Activated naive CD8-positive, alpha-beta T cell treated with anti-CD3 and anti-CD28 coated beads, Interleukin-2, amount 50 U/mL, for 24 hours (primary cell): ENCODE results near the gene TMEM43.
"Not testable (repeated sequence)": the region's sequence is repeated elsewhere in the genome, so short reads cannot be mapped to it uniquely, and the experiment has no call there.

Source experiments
- ATAC-seq: fragments of 150-1000 bp; cut with Tn5 transposase; one replicate; pipeline ENCODE4 v1.10.0; 2021
- DNase-seq: peaks from one replicate; pipeline ENCODE4 v3.0.0; 2021
- H3K27ac Mint-ChIP-seq: one replicate; pipeline ENCODE4 v1.8.0; 2021; ENCODE audit warnings: mild to moderate bottlenecking, mixed read lengths
- H3K27me3 Mint-ChIP-seq: one replicate; pipeline ENCODE4 v1.8.0; 2021; ENCODE audit warnings: mixed read lengths
- H3K36me3 Mint-ChIP-seq: one replicate; pipeline ENCODE4 v1.8.0; 2021; ENCODE audit warnings: low read depth, mixed read lengths
- H3K4me1 Mint-ChIP-seq: one replicate; pipeline ENCODE4 v1.8.0; 2021; ENCODE audit warnings: mixed read lengths
- H3K4me3 Mint-ChIP-seq: one replicate; pipeline ENCODE4 v1.8.0; 2021; ENCODE audit warnings: mild to moderate bottlenecking, moderate library complexity, mixed read lengths
- H3K9me3 Mint-ChIP-seq: one replicate; pipeline ENCODE4 v1.8.0; 2021; ENCODE audit warnings: mixed read lengths

TMEM43 gene

GRCh38 chr3:14118400-14119381 lies 6.2 kb upstream of the TMEM43 start:
- Mint-ChIP-seq H3K27me3 (no peaks in the 10 kb centered on the region), H3K27ac (no peak overlapping the region), H3K36me3 (peaks cover 42% of the 10 kb centered on the region), H3K9me3 (no peaks in the 10 kb centered on the region), H3K4me3 (no peak overlapping the region), H3K4me1 (peaks cover 32% of the 10 kb centered on the region)
- no peak for DNase-seq
- ATAC-seq, result no peak

DNA sequence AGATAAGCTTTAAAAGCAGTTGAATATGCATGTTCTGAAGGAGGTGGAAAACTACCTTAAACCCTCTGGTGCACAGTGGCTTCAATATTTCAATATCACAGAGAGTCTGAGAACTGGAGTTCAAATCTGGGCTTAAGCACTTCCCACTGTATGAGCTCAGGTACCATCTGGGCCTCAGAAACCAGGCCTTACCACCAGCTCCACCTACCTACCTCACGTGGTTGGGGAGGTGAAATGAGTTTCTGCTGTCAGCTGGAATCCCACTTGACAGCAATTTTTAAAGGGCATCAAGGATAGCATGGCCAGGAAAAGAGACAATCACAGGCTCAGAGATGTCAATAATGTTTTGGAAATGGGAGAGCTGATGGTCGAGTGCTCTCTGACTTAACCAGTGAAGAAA lies 5.2 kb upstream of the TMEM43 start:
- ATAC-seq, result no peak
- Mint-ChIP-seq H3K27me3 (no peaks in the 10 kb centered on the region), H3K27ac (no peak overlapping the region)

GRCh38 chr3:14120111-14120920 lies 4.5 kb upstream of the TMEM43 start:
- no peak for ATAC-seq
- Mint-ChIP-seq H3K4me3 (no peak overlapping the region), H3K27ac (no peak overlapping the region), H3K36me3 (peaks cover 40% of the 10 kb centered on the region), H3K9me3 (no peaks in the 10 kb centered on the region), H3K4me1 (peaks cover 36% of the 10 kb centered on the region), H3K27me3 (no peaks in the 10 kb centered on the region)
- DNase-seq, result no peak

More for the DNA sequence above, 5.2 kb upstream of the TMEM43 start:
- Mint-ChIP-seq H3K36me3 (peaks cover 39% of the 10 kb centered on the region), H3K9me3 (no peaks in the 10 kb centered on the region), H3K4me3 (no peak overlapping the region), H3K4me1 (peaks cover 34% of the 10 kb centered on the region)
- DNase-seq, result no peak

DNA sequence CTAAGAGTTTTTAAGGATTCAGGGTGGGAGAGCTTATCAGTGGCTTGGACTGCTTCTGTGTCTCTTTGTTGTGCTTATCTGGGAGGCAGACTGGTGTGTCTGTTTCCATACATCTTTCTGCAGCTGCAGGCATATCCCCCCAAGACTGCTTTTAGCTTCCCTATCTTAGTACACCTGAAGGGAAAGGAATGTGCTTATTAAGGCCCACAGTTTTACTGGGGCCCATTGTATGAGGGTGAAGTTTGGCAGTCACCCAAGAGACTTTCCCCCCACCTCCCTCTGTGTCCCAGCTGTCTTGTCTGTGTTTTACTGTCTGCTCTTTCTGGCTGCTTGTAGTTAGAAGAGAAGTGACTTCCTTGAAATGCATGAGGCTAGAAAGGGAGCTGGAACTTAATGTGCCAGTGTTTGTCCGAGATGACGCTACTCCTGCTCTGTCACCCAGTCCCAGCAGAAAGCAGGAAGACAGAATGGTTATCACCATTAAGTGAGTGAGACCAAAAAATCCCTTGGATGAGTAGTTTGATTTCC lies 3.9 kb upstream of the TMEM43 start:
- H3K27me3 Mint-ChIP-seq, H3K9me3 Mint-ChIP-seq, H3K4me3 Mint-ChIP-seq, H3K27ac Mint-ChIP-seq, ATAC-seq, DNase-seq: not testable (repeated sequence)
- Mint-ChIP-seq H3K36me3 (peaks cover 41% of the 10 kb centered on the region), H3K4me1 (peaks cover 39% of the 10 kb centered on the region)

- Mint-ChIP-seq H3K4me3 (peak overlapping the region; percentile 94), H3K9me3 (no peaks in the 10 kb centered on the region), H3K4me1 (peaks cover 48% of the 10 kb centered on the region), H3K27me3 (no peaks in the 10 kb centered on the region), H3K36me3 (peaks cover 39% of the 10 kb centered on the region), H3K27ac (no peak overlapping the region)
- ATAC-seq (no peak), DNase-seq (no peak)
These were observed 3.0 kb upstream of the TMEM43 start for GRCh38 chr3:14121859-14122258.

- Mint-ChIP-seq H3K9me3 (no peaks in the 10 kb centered on the region), H3K36me3 (peaks cover 39% of the 10 kb centered on the region), H3K4me3 (peak overlapping the region; percentile 94), H3K4me1 (peaks cover 51% of the 10 kb centered on the region), H3K27me3 (no peaks in the 10 kb centered on the region), H3K27ac (peak overlapping the region; percentile 67)
- no peak for DNase-seq
- no peak for ATAC-seq
These were observed 2.6 kb upstream of the TMEM43 start for GRCh38 chr3:14122301-14122700.

DNA sequence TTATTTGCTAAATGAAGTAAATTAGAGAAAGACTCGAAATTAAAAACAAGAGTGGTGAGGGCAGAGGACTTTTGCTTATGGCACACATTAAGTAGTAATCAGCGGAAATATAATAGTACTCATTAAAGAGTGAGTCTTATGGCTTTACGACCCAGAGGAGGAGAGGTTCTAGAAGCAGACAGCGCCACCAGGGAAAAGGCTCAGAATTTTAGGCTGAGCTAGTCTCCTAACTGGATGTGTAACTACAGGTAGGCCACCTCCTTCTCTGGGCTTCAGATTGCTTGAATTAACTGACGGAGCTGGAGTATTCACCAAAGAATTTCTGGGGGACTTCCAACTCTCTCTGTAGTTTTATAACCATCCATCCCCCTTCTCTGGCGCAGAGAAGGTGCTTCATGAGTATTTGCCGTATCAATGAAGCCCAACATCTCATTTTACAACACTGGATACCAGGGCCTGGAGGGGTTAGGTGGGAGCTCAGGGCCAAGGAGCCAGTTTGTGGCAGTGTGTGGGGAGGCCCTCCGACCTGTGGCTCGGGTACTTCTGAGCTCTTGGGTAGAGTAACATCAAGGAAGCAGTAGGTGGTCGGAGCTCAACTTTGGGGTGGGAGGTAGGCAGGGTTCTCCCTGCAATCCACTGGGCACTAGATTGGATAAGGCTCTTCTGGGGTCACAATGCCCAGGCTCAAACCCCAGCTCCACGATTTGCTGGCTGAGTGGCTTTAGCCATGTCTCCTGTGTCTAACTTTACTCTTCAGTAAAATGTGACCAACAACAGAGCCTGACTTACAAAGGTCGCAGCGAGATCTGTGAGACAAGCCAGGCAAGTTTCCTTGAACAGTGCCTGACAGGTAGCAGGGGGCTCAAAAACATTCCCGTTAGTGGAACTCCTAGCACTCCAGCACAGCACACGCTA lies 1.3 kb upstream of the TMEM43 start:
- no peak for ATAC-seq

DNA sequence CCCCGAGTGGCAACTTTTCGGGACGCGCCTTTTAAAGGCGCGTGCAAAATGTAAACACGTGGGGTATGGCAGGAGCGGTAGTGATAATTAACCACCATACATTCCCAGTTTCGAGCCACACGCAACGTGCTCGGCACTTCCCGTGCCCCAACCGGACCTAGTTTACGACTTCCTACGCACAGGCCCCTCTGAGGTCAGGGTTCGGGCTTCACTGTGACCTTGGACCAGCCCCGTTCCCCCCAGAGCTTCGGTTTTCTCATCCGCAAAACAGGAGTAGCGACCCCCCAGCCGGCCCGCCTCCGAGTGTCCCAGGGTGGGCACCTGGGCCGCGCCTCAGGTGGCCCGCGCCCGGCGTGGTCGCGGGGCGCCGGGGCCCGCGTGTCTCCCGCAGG lies 633 bp upstream of the TMEM43 start:
- DNase-seq (peak; percentile 64), ATAC-seq (peak; percentile 38)
- Mint-ChIP-seq H3K4me1 (peaks cover 65% of the 10 kb centered on the region), H3K9me3 (no peaks in the 10 kb centered on the region), H3K27ac (peak overlapping the region; percentile 93), H3K4me3 (peak overlapping the region; percentile 94), H3K27me3 (no peaks in the 10 kb centered on the region), H3K36me3 (peaks cover 51% of the 10 kb centered on the region)

More for the DNA sequence above, 1.3 kb upstream of the TMEM43 start:
- Mint-ChIP-seq H3K27me3 (no peaks in the 10 kb centered on the region), H3K4me1 (peaks cover 64% of the 10 kb centered on the region), H3K9me3 (no peaks in the 10 kb centered on the region), H3K27ac (peak overlapping the region; percentile 93), H3K36me3 (peaks cover 46% of the 10 kb centered on the region), H3K4me3 (peak overlapping the region; percentile 94)
- no peak for DNase-seq

GRCh38 chr3:14125193-14126016 lies 553 bp downstream of the TMEM43 start:
- DNase-seq (peak; percentile 62), ATAC-seq (peak; percentile 62)
- Mint-ChIP-seq H3K4me1 (peaks cover 57% of the 10 kb centered on the region), H3K9me3 (no peaks in the 10 kb centered on the region), H3K27me3 (no peaks in the 10 kb centered on the region), H3K4me3 (peak overlapping the region; percentile 94), H3K36me3 (peaks cover 53% of the 10 kb centered on the region), H3K27ac (peak overlapping the region; percentile 93)

DNA sequence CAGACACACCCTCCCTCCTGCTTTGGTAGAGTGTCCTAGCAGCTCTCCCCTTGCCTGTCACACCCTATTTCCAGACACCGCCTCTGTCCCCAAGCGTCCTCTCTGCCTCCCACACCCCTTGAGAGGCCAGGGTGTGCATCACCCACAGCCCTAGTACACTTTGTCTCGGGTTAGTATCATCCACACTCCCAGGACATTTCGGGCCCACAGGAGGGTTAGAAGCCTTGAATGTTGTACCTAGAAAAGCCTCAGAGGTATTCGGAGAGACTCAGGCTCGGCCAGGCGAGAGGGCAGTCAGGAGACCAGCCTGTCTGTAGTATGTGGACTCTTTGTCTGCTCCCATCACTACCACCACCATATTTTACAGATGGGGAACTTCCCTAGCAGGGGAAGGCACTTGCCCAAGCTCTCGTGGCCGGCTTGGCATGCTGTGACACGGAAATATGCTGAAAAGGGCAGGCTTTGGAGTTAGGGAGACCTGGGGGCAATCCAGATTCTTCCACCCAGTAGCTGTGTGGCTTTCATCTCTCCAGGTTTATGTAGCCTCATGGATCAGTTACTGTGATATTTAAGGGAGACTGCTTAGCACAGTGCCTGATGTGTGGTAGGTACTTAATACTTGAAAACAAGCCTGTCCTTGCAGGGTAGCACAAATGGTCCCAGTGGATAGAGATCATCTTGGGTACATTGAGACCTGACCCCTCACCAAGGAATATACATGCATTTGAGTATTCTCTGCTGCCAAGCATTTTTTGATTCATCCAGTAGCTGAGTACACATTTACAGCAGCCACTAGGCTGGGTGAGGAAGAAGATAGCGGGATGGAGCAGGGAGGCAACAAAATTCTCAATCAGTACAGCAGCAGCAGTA lies 1.4 kb downstream of the TMEM43 start:
- ATAC-seq (no peak), DNase-seq (no peak)
- no peaks in the 10 kb centered on the region for H3K27me3 Mint-ChIP-seq
- peak overlapping the region; percentile 93 for H3K27ac Mint-ChIP-seq
- H3K36me3 Mint-ChIP-seq, result peaks cover 51% of the 10 kb centered on the region
- H3K4me3 Mint-ChIP-seq, result peak overlapping the region; percentile 94
- H3K4me1 Mint-ChIP-seq, result peaks cover 55% of the 10 kb centered on the region
- H3K9me3 Mint-ChIP-seq, result no peaks in the 10 kb centered on the region

DNA sequence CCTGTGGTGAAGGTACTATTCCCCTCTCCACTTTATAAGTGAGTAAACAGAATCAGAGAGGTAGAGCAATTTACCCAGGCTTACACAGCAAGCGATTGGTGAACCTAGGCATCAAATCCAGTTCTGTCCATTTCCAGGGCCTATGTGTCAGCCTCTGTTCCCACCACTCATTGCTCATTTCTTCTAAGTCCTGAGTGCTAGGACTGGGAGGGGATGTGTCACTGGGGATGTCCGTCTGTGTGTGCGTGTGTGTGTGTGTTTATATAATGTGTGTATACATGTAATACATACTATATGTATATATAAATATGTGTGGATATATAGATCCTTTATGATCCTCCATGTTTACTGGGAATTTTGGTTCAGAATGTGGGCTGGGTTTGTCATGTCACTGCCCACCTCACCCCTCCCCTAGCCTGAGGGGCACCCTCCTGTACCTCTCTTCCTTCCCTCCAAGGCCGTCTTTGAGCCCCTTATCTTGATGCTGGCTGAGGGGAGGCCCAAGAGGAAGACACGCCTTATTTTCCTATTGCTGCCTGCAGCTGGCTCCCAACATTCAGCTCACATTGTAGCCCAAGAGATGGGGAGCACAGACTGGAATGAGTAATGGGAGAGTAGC lies 2.1 kb downstream of the TMEM43 start:
- ATAC-seq (no peak), DNase-seq (no peak)
- peak overlapping the region; percentile 94 for H3K4me3 Mint-ChIP-seq
- no peak overlapping the region for H3K27ac Mint-ChIP-seq
- no peaks in the 10 kb centered on the region for H3K27me3 Mint-ChIP-seq
- no peaks in the 10 kb centered on the region for H3K9me3 Mint-ChIP-seq
- peaks cover 51% of the 10 kb centered on the region for H3K36me3 Mint-ChIP-seq
- peaks cover 50% of the 10 kb centered on the region for H3K4me1 Mint-ChIP-seq

DNA sequence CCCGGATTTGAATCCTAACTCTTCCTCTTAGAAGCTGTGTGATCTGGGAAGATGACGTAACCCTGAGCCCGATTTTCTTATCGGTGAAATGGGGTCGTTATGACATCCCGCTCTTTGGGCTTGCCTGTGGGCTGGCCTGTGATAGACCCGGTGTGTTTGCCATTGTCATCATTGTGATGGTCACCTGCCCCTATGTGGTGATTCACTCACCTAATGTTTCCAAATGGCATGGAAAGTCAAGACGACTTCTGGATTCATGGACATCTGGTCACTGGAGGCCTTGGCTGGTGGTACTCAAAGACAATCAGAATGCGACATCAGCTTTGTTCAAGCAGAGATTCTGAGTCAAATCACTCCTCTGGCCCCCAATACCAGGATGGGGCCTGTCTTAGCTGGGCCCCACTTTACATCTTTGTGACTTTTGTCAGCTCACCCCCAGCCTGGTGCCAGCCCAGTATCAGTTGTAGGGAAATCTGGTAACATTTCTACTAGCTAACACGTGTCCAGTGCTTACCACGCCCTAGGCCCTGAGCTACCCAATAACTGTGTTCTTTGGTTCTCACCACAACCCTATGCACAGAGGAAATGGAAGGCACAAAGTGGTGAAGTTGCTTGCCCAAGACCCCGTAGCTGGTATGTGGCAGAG lies 2.8 kb downstream of the TMEM43 start:
- no peak for DNase-seq
- Mint-ChIP-seq H3K36me3 (peaks cover 48% of the 10 kb centered on the region), H3K4me3 (no peak overlapping the region), H3K4me1 (peaks cover 43% of the 10 kb centered on the region), H3K27ac (no peak overlapping the region), H3K9me3 (no peaks in the 10 kb centered on the region), H3K27me3 (no peaks in the 10 kb centered on the region)
- no peak for ATAC-seq
